Neural crest cell (in vitro differentiated cells): ENCODE results near the gene NR1H2. TPM values are rescaled to one million over a fixed set of nuclear protein-coding genes. Genes with fewer than 3 reads are reported as not detected.

Experiments used
- DNase-seq: peaks from one replicate; pipeline ENCODE4 v3.0.0; 2021; ENCODE audit warnings: low read depth, mixed read lengths, low spot score
- H3K27ac Mint-ChIP-seq: one replicate; pipeline ENCODE4 v1.8.0; 2021; ENCODE audit warnings: mild to moderate bottlenecking, mixed read lengths; ENCODE audit not compliant: unreplicated experiment
- H3K27me3 Mint-ChIP-seq: 2 replicates; pipeline ENCODE4 v1.8.0; 2021; ENCODE audit warnings: low read depth, mild to moderate bottlenecking, mixed read lengths
- H3K36me3 Mint-ChIP-seq: 2 replicates; pipeline ENCODE4 v1.8.0; 2021; ENCODE audit warnings: low read depth, mild to moderate bottlenecking, mixed read lengths
- H3K4me1 Mint-ChIP-seq: 2 replicates; pipeline ENCODE4 v1.8.0; 2021; ENCODE audit warnings: mixed read lengths
- H3K4me3 Mint-ChIP-seq: one replicate; pipeline ENCODE4 v1.8.0; 2021; ENCODE audit warnings: mild to moderate bottlenecking, mixed read lengths
- H3K9me3 Mint-ChIP-seq: 2 replicates; pipeline ENCODE4 v1.8.0; 2021; ENCODE audit warnings: mixed read lengths
- long read RNA-seq: library from polyadenylated mRNA; unstranded; transcript quantifications from one replicate; pipeline ENCODE4 v2.0.0, GENCODE V29; 2020
- total RNA-seq: library from RNA; stranded (reverse); gene quantifications from 2 replicates; pipeline ENCODE4 v1.2.1, GENCODE V29; 2021
- TF ChIP-seq, protein P1 (sequence below): fragments of 200-600 bp; sonication (generic); conservative IDR thresholded peaks from 2 replicates; pipeline ENCODE4 v1.5.0; 2021; ENCODE audit warnings: antibody characterized with exemption, mild to moderate bottlenecking

Gene NR1H2
- total RNA-seq: 21.8 and 22.8 TPM in 2 replicates
- long read RNA-seq, transcript NR1H2-201 (10 exons, 1,998 nt): major isoform, 8 of 12 reads
- long read RNA-seq, partial matches to known transcripts: 1 of 12 reads
- long read RNA-seq, other reads (novel, unspliced or antisense): 3 of 12 reads

DNA sequence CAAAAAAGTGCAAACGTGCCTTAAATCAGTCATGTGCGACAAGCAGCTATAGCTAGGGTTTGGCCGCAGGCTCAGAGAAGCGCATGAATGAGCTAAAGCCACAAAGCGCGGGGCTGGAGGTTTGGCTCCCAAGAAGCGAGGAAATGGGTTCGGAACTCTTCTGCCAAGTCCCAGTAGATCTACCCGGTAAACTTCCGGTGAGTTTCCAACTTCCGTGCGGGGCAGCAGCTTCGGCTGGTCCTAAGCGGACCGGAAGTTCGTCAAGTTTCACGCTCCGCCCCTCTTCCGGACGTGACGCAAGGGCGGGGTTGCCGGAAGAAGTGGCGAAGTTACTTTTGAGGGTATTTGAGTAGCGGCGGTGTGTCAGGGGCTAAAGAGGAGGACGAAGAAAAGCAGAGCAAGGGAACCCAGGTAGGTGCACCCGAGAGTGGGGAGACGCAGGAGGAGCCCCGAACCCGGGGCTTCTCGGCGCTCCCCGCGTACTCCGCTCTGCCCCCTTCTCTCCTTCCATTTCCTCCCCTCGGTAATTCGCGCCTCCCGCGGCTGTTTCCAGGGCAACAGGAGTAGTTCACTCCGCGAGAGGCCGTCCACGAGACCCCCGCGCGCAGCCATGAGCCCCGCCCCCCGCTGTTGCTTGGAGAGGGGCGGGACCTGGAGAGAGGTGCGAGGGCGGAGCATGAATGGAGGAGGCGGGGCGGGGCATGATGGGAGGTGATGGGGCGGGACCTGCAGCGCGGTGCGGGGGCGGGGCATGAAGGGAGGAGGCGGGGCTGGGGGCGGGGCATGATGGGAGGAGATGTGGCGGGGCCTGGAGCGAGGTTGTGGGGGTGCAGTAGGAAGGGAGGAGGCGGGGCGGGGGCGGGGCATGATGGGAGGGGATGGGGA is at the start of gene NR1H2:
NR1H2 (plus strand) TSS at position 292 of the 885 bp plus-strand sequence. CDS start 1,149 bp downstream, outside the sequence.
- H3K27ac Mint-ChIP-seq: peak within 1 kb of the TSS; percentile 99
- H3K36me3 Mint-ChIP-seq: peaks cover 3% of the 10 kb centered on the region
- no peaks in the 10 kb centered on the region for H3K9me3 Mint-ChIP-seq
- DNase-seq: peak; percentile 87
- no peaks in the 10 kb centered on the region for H3K27me3 Mint-ChIP-seq
- peaks cover 5% of the 10 kb centered on the region for H3K4me1 Mint-ChIP-seq
- TF ChIP-seq, protein P1, sequence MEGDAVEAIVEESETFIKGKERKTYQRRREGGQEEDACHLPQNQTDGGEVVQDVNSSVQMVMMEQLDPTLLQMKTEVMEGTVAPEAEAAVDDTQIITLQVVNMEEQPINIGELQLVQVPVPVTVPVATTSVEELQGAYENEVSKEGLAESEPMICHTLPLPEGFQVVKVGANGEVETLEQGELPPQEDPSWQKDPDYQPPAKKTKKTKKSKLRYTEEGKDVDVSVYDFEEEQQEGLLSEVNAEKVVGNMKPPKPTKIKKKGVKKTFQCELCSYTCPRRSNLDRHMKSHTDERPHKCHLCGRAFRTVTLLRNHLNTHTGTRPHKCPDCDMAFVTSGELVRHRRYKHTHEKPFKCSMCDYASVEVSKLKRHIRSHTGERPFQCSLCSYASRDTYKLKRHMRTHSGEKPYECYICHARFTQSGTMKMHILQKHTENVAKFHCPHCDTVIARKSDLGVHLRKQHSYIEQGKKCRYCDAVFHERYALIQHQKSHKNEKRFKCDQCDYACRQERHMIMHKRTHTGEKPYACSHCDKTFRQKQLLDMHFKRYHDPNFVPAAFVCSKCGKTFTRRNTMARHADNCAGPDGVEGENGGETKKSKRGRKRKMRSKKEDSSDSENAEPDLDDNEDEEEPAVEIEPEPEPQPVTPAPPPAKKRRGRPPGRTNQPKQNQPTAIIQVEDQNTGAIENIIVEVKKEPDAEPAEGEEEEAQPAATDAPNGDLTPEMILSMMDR: no peak
- peak within 1 kb of the TSS; percentile 99 for H3K4me3 Mint-ChIP-seq

DNA sequence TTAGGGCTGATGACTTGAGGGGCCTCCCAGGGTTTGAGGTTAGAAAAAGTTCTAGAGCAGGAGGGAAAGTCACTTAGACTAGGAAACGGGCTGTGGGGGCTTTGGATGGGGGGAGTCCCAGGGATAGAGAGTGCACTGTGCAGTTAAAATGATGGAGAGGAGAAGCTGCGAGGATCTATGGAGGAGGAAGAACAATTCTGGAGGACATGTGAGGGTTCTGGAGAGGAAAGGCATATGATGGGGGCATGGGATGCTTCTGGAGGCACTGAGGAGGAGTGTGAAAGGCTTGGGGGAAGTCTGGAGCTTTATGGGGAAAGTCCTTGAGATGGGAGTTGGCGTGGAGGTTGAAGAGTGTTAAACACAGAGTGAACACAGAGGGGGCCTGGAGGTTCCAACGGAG is 49.2 kb upstream of the NR1H2 start:
- Mint-ChIP-seq H3K27ac (no peak overlapping the region), H3K36me3 (peaks cover 3% of the 10 kb centered on the region), H3K4me3 (peak overlapping the region; percentile 76), H3K4me1 (peaks cover 47% of the 10 kb centered on the region), H3K27me3 (peaks cover 70% of the 10 kb centered on the region), H3K9me3 (no peaks in the 10 kb centered on the region)
- TF ChIP-seq, protein P1: no peak
- DNase-seq: no peak

DNA sequence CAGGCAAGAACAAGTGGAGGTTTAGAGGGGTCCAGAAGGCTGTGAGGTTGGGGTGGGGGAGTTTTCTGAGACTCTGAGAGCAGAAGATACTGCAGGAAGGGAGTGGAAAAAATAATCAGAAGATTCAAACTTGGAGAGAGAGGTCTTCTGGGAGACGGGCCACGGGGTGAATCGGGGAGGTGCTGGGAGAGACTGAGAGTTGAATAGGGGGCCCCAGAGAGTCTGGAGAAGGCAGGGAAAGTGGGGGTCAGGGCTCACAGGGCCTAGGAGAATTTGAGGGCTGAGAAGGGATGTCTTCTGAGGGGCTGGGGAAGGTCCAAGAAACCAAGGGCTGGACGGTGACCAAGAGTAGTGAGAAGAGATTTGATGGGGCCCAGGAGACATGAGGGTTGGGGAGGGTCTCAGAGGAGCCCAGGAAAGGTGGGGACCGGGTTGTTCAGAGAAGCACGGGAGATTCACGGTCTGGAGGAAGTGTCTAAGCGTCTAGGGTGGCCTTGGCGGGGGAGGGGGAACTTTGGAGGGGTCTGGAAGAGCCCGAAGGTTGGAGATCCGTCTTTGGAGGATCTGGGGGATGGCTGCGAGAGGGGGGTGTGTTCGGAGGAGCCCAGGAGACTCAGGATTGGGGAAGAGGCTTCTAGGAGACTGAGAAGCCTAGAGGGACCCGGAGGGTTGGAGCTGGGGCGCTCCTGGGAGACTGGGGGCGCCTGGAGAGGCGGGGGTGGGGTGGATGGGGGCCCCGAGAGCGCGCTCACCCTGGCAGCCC is 48.6 kb upstream of the NR1H2 start:
- Mint-ChIP-seq H3K36me3 (peaks cover 3% of the 10 kb centered on the region), H3K27ac (no peak overlapping the region), H3K9me3 (no peaks in the 10 kb centered on the region), H3K4me1 (peaks cover 47% of the 10 kb centered on the region), H3K4me3 (peak overlapping the region; percentile 76), H3K27me3 (peaks cover 70% of the 10 kb centered on the region)
- TF ChIP-seq, protein P1: no peak
- DNase-seq: no peak

DNA sequence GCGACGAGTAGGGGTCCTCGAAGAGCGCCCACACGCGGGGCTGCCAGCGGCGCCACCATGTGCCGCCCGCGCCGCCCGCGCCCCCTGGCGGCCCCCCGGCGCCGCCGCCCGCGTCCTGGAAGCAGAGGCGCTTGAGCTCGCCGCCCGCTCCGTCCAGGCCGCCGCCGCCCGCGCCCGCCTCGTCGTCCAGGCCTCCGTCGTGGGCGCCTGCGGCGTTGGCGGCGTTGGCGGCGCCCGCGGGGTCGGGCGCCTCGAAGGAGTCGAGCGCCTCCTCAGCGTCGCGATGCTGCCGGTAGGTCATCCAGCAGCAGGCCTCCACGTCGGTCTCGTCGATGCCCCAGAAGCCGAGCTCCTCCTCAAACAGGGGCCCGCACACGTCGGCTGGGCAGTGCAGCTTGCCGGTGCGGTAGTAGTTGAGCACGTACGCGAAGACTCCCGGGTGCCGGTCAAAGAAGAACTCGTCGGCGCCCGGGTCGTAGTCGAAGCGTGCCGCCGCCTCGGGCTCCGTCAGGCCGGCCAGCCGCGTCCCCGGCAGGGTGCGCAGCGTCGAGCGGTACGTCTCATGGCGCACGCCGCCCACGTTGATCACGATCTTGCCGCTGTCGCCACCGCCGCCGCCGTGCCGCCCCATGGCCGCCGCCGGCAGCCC is 47.9 kb upstream of the NR1H2 start:
- H3K27ac Mint-ChIP-seq: no peak overlapping the region

DNA sequence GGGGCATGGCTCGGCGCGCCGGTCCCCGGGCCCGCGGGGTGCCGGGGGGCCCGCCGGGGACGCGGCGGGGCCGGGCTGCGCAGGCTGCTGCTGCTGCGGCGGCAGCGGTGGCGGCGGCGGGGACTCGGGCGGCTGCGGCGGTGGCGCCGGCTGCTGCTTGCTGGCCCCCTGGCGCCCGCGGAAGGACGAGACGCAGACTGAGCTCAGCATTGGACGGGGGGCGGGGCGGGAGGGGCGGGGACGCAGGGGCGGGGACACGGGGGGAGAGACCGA is 47.4 kb upstream of the NR1H2 start:
- no peak overlapping the region for H3K27ac Mint-ChIP-seq

More for the DNA sequence above, 47.9 kb upstream of the NR1H2 start:
- Mint-ChIP-seq H3K27me3 (peaks cover 75% of the 10 kb centered on the region), H3K4me3 (no peak overlapping the region), H3K36me3 (peaks cover 3% of the 10 kb centered on the region), H3K4me1 (peaks cover 49% of the 10 kb centered on the region), H3K9me3 (no peaks in the 10 kb centered on the region)
- DNase-seq: no peak
- TF ChIP-seq, protein P1: peak; percentile 49

More for the DNA sequence above, 47.4 kb upstream of the NR1H2 start:
- Mint-ChIP-seq H3K4me1 (peaks cover 53% of the 10 kb centered on the region), H3K4me3 (peak overlapping the region; percentile 89), H3K36me3 (peaks cover 3% of the 10 kb centered on the region), H3K9me3 (no peaks in the 10 kb centered on the region), H3K27me3 (peaks cover 76% of the 10 kb centered on the region)
- no peak for DNase-seq
- TF ChIP-seq, protein P1: peak; percentile 2
